Astrocyte of the cerebellum (primary cell): ENCODE measurements around the gene ALG12.

Experiments used
- DNase-seq: peaks from one replicate; pipeline ENCODE4 v3.0.0-alpha.2; 2011; ENCODE audit warnings: low read depth
- H3K4me3 ChIP-seq: 2 replicates; pipeline ENCODE4 v1.5.1; 2011; ENCODE audit warnings: mild to moderate bottlenecking, low read depth, low read length, moderate library complexity
- in situ Hi-C: cut with HindIII; loops from 2 replicates; pipeline ENCODE4 v1.10.0; 2017; ENCODE audit warnings: low sequenced_read_pairs
- TF ChIP-seq, protein P1 (sequence below): IDR thresholded peaks from 2 replicates; pipeline ENCODE4 v1.5.1; 2012; ENCODE audit warnings: low read length, low read depth, moderate library complexity, mild to moderate bottlenecking; ENCODE audit errors: missing control alignments

ALG12 gene

GRCh38 chr22:49917974-49918910 is at the start of gene ALG12, which contains the start of gene CRELD2:
Gene ALG12, minus strand, starts transcription at chr22:49918438. Its CDS starts 4,673 bp downstream, at chr22:49913765.
Gene CRELD2, plus strand, starts transcription at chr22:49918634. Its CDS starts 136 bp downstream, at chr22:49918770.
- peak; percentile 90 for DNase-seq
- TF ChIP-seq, protein P1, sequence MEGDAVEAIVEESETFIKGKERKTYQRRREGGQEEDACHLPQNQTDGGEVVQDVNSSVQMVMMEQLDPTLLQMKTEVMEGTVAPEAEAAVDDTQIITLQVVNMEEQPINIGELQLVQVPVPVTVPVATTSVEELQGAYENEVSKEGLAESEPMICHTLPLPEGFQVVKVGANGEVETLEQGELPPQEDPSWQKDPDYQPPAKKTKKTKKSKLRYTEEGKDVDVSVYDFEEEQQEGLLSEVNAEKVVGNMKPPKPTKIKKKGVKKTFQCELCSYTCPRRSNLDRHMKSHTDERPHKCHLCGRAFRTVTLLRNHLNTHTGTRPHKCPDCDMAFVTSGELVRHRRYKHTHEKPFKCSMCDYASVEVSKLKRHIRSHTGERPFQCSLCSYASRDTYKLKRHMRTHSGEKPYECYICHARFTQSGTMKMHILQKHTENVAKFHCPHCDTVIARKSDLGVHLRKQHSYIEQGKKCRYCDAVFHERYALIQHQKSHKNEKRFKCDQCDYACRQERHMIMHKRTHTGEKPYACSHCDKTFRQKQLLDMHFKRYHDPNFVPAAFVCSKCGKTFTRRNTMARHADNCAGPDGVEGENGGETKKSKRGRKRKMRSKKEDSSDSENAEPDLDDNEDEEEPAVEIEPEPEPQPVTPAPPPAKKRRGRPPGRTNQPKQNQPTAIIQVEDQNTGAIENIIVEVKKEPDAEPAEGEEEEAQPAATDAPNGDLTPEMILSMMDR, result no peak
- in situ Hi-C loops, result loop anchor here (5.0 to 25.0 kb wide), 2 partner anchors 46 to 131 kb away; no protein-coding TSS in a partner anchor
- peak within 1 kb of the TSS; percentile 86 for H3K4me3 ChIP-seq

- in situ Hi-C loops, result no loop called here
- no peak for DNase-seq
- TF ChIP-seq, protein P1, result no peak
These were observed 49.5 kb upstream of the ALG12 start for GRCh38 chr22:49967706-49968208.

GRCh38 chr22:49966774-49967705 is 48.8 kb upstream of the ALG12 start:
- in situ Hi-C loops, result no loop called here
- no peak overlapping the region for H3K4me3 ChIP-seq
- TF ChIP-seq, protein P1, result no peak
- no peak for DNase-seq

More at GRCh38 chr22:49967706-49968208, 49.5 kb upstream of the ALG12 start:
- H3K4me3 ChIP-seq, result no peak overlapping the region

DNA sequence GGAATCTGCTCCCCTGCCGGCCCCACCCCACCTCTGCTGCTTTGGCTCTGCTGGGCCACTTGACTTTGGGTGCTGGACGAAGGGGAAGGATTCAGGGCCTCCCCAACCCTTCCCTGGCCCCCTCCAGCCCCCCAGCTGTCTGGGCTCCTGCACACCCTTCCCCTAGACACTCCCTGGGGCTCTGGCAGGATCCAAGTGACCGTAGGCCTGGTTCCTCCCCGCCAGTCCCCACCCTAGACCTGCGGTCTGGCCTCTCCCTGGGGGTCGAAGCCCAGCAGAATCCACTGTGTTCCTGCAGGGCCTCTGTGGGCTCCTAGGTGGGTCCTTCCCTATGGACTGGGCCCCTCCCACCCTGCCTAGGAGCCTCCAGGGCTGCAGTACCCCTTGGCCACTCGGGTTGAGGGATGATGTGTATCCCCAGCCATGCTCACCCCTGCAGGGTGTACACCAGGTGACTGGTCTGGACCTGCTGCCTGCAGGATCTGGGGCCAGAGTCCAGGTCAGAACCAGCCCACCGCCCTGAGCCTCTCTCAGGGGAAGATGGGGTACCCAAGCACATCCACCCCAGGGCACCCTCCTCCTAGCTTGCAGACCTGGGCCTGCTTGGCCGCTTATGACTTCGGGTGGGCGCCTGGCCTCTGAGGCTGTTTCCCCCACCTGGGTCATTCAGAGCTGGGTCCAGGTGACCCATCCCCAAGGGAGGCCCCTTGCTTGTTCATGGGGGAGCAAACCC is 48.0 kb upstream of the ALG12 start:
- no peak for DNase-seq
- in situ Hi-C loops, result no loop called here
- no peak overlapping the region for H3K4me3 ChIP-seq
- TF ChIP-seq, protein P1, result no peak

GRCh38 chr22:49965091-49966040 is 47.1 kb upstream of the ALG12 start:
- no peak for DNase-seq
- H3K4me3 ChIP-seq, result no peak overlapping the region
- TF ChIP-seq, protein P1, result no peak
- in situ Hi-C loops, result no loop called here
